WERI-Rb-1 (cell line): ENCODE data around the gene ARPC1A.

Experiments
- DNase-seq: peaks from one replicate; pipeline ENCODE4 v3.0.0-alpha.2; 2020
- H3K27ac ChIP-seq: fragments of 250-450 bp; sonication (Bioruptor Pico); 2 replicates; pipeline ENCODE4 v1.5.1; 2020; ENCODE audit warnings: mild to moderate bottlenecking, moderate library complexity
- H3K27me3 ChIP-seq: fragments of 250-450 bp; sonication (Bioruptor Pico); 2 replicates; pipeline ENCODE4 v1.5.1; 2021; ENCODE audit warnings: mild to moderate bottlenecking, low read depth, moderate library complexity; ENCODE audit not compliant: insufficient read depth, severe bottlenecking
- H3K36me3 ChIP-seq: fragments of 250-450 bp; sonication (Bioruptor Pico); 2 replicates; pipeline ENCODE4 v1.5.1; 2020; ENCODE audit warnings: mild to moderate bottlenecking, moderate library complexity
- H3K4me3 ChIP-seq: 2 replicates; pipeline ENCODE4 v1.5.1; 2011; ENCODE audit warnings: low read depth, mild to moderate bottlenecking, control low read depth, low read length
- H3K9me3 ChIP-seq: fragments of 250-450 bp; sonication (Bioruptor Pico); 2 replicates; pipeline ENCODE4 v1.5.1; 2021; ENCODE audit warnings: mild to moderate bottlenecking, moderate library complexity; ENCODE audit not compliant: severe bottlenecking
- TF ChIP-seq, protein P1 (sequence below): IDR thresholded peaks from 2 replicates; pipeline ENCODE4 v1.5.1; 2011; ENCODE audit warnings: low read depth, mild to moderate bottlenecking, control low read depth, inconsistent platforms, low read length

Gene ARPC1A

DNA sequence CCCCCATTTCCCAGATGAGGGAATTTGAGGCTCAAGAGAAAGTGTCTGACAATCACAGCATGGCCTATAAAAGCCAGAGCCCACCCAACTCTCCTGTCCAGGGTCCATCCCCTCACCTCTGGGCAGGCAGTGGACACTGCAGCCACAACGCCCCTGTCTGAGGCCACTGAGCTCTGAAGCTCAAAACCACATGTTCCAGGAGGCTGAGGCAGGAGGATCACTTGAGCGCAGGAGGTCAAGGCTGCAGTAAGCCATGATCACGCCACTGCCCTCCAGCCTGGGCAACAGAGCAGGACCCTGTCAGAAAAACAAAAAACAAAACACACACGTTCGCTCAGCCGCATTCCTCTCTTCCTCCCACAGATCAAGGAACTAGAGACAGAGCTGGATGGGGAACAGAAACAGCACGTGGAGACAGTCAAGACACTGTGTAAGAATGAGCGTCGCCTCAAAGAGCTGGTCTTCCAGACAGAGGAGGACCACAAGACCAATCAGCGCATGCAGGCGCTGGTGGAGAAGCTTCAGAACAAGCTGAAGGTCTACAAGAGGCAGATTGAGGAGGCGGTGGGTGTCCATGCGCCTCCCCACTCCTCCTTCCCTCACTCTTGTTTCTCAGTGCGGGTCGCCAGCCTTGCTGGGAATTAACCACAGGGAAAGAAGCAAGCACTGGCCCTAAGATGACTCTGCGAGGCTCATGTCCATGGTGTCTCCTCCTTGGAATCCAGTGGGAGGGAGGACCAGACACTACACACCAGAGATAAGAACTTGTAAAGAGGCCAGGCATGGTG lies 20.0 kb upstream of the ARPC1A start:
- Histone ChIP-seq H3K27me3 (no peaks in the 10 kb centered on the region), H3K9me3 (no peaks in the 10 kb centered on the region), H3K36me3 (no peaks in the 10 kb centered on the region), H3K4me3 (no peak overlapping the region), H3K27ac (no peak overlapping the region)
- DNase-seq, result no peak
- TF ChIP-seq, protein P1, sequence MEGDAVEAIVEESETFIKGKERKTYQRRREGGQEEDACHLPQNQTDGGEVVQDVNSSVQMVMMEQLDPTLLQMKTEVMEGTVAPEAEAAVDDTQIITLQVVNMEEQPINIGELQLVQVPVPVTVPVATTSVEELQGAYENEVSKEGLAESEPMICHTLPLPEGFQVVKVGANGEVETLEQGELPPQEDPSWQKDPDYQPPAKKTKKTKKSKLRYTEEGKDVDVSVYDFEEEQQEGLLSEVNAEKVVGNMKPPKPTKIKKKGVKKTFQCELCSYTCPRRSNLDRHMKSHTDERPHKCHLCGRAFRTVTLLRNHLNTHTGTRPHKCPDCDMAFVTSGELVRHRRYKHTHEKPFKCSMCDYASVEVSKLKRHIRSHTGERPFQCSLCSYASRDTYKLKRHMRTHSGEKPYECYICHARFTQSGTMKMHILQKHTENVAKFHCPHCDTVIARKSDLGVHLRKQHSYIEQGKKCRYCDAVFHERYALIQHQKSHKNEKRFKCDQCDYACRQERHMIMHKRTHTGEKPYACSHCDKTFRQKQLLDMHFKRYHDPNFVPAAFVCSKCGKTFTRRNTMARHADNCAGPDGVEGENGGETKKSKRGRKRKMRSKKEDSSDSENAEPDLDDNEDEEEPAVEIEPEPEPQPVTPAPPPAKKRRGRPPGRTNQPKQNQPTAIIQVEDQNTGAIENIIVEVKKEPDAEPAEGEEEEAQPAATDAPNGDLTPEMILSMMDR, result no peak

DNA sequence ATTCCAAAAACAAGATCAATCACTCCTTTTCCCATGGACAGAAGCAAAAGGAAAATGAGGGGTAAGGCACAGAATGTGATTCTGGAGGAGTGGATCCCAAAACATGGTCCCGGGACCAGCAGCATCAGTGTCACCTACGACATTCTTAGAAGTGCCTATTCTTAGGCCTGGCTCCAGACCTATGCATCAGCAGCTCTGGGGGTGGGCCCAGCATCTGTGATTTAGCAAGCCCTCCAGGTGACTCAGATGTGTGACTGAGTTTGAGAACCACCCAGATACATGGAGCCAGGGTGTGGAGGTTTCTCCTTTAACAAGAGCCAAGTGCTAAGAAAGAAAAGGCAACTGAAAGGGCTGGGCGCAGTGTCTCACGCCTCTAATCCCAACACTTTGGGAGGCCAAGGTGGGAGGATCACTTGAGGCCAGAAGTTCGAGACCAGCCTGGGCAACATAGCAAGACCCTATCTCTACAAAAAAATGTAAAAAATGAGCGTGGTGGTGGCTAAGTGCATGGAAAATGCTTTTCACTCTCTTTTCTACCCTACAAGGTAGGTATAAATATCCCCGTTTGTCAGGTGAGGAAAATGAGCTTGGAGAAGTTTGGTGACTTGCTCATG lies 17.1 kb upstream of the ARPC1A start:
- no peaks in the 10 kb centered on the region for H3K36me3 ChIP-seq
- no peak for DNase-seq
- H3K9me3 ChIP-seq, result no peaks in the 10 kb centered on the region
- H3K27me3 ChIP-seq, result no peaks in the 10 kb centered on the region
- no peak overlapping the region for H3K27ac ChIP-seq
- TF ChIP-seq, protein P1, result no peak
- no peak overlapping the region for H3K4me3 ChIP-seq

DNA sequence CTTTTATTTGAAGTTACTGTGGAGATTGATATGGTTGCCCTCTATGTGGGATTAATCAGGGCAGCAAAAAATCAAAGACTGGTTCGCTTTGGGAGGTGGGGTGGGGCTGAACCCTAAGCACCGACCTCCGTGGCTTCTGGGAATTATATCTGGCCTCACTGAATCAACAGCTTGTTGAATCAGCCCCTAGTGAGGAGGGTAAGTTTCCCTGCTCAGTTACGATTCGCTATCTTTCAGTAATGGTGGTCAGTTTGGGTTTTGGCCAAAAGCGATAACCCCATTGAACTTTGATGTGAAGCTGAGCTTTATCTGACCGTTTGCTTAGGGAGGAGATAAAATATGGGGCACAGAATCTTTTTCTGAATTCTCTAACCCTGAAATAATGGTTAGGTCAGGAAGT lies 16.6 kb upstream of the ARPC1A start:
- H3K27me3 ChIP-seq, result no peaks in the 10 kb centered on the region
- no peak overlapping the region for H3K4me3 ChIP-seq
- TF ChIP-seq, protein P1, result no peak
- no peaks in the 10 kb centered on the region for H3K36me3 ChIP-seq
- no peaks in the 10 kb centered on the region for H3K9me3 ChIP-seq
- H3K27ac ChIP-seq, result no peak overlapping the region
- DNase-seq, result no peak

DNA sequence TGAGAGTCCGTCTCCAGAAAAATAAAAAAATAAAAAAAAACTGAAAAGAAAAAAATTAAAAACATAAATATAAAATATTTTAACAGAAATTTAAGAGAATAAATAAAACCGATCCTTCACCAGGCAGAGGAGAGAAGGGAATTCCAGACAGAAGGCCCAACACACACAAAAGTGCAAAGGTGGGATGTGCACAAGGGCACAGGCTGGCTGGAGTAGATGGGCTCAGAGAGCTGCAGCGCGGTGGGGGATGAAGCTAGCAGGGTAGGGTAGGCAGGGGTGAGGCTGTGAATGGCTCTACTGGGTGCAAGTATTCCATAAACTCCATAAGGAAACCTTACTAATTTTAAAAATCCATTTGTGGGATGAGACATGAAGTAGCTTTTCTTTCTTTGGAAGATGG lies 15.7 kb upstream of the ARPC1A start:
- Histone ChIP-seq H3K27me3 (no peaks in the 10 kb centered on the region), H3K4me3 (no peak overlapping the region), H3K9me3 (no peaks in the 10 kb centered on the region), H3K36me3 (no peaks in the 10 kb centered on the region), H3K27ac (no peak overlapping the region)
- no peak for DNase-seq
- TF ChIP-seq, protein P1, result no peak

DNA sequence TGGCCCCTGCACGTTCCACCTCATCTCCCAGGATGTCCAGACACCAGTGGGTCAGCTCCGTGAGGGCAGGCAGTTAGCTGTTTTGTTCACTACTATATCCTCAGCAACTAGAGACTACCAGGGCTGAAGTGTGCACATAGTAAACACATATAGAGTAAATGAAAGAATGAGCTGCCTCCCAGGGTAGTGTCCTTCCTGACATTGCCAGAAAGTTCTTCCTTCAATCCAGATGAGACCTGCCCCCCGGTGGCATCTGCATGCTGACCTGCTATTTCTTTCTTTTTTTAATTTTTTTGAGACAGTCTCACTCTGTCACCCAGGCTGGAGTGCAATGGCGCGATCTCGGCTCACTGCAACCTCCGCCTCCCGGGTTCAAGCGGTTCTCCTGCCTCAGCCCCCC lies 14.0 kb upstream of the ARPC1A start:
- TF ChIP-seq, protein P1, result no peak
- Histone ChIP-seq H3K9me3 (no peaks in the 10 kb centered on the region), H3K36me3 (no peaks in the 10 kb centered on the region), H3K4me3 (no peak overlapping the region), H3K27ac (no peak overlapping the region), H3K27me3 (no peaks in the 10 kb centered on the region)
- DNase-seq, result no peak
